Measurements from ENCODE around the gene DDX19B. TPM values are rescaled to one million over a fixed set of nuclear protein-coding genes. Genes with fewer than 3 reads are reported as not detected.
"Not testable (repeated sequence)": the region's sequence is repeated elsewhere in the genome, so short reads cannot be mapped to it uniquely, and the experiment has no call there.

The DDX19B gene
- total RNA-seq, 1 donor from 2014 or later = 36.4 TPM

DNA sequence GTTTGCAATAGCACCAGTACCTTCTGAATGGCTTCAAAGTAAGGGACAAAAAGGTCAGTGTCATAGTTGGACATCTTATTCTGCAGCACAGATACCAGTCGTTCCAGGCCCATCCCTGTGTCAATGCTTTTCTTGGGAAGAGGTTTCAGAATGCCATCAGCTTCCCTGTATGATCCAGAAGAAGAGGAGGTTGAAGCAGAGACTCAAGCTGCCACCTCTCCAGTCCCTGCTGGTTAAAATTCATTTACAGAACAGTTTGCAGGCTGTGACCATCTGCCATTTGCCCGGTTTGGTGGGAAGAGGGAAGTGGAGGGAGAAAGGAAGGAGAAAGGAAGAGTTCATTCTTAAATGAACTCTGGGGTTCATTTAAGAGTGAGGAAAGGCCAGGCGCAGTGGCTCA is 28.8 kb upstream of the DDX19B start:
- no peak for DNase-seq (ENCODE audit: low spot score, unreplicated experiment)
- Mint-ChIP-seq H3K4me1 (ENCODE audit: low read depth) (no peaks in the 10 kb centered on the region), H3K27ac (peak overlapping the region; percentile 25), H3K27me3 (no peaks in the 10 kb centered on the region), H3K9me3 (ENCODE audit: low read depth) (no peaks in the 10 kb centered on the region), H3K36me3 (ENCODE audit: insufficient read depth) (peaks cover 36% of the 10 kb centered on the region), H3K4me3 (ENCODE audit: low read depth) (no peak overlapping the region)
- TF ChIP-seq, protein P1, sequence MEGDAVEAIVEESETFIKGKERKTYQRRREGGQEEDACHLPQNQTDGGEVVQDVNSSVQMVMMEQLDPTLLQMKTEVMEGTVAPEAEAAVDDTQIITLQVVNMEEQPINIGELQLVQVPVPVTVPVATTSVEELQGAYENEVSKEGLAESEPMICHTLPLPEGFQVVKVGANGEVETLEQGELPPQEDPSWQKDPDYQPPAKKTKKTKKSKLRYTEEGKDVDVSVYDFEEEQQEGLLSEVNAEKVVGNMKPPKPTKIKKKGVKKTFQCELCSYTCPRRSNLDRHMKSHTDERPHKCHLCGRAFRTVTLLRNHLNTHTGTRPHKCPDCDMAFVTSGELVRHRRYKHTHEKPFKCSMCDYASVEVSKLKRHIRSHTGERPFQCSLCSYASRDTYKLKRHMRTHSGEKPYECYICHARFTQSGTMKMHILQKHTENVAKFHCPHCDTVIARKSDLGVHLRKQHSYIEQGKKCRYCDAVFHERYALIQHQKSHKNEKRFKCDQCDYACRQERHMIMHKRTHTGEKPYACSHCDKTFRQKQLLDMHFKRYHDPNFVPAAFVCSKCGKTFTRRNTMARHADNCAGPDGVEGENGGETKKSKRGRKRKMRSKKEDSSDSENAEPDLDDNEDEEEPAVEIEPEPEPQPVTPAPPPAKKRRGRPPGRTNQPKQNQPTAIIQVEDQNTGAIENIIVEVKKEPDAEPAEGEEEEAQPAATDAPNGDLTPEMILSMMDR (IDR thresholded peaks at IDR 0.05; ENCODE audit: unreplicated experiment) = no peak

DNA sequence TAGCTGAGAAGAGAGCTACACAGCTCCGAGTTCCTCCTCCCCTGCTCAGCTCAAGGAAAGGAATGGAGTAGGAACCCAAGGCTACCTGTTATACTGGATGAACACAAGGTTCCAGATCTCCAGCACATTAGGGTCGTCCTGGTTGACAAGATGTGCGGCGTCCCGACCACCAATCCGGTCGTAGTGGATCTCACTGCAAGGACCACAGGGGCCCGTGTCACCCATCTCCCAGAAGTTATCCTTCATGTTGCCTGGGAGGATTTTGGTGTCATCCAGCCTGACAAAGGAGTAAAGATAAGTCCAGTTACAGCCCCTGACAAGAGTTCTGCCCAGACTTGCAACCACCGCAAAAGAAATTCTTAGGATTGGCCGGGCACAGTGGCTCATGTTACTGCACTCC is 27.3 kb upstream of the DDX19B start:
- TF ChIP-seq, protein P1 (IDR thresholded peaks at IDR 0.05; ENCODE audit: unreplicated experiment) = no peak
- Mint-ChIP-seq H3K27me3 (no peaks in the 10 kb centered on the region), H3K36me3 (ENCODE audit: insufficient read depth) (peaks cover 35% of the 10 kb centered on the region), H3K4me1 (ENCODE audit: low read depth) (no peaks in the 10 kb centered on the region), H3K27ac (no peak overlapping the region), H3K9me3 (ENCODE audit: low read depth) (no peaks in the 10 kb centered on the region), H3K4me3 (ENCODE audit: low read depth) (no peak overlapping the region)
- no peak for DNase-seq (ENCODE audit: low spot score, unreplicated experiment)

DNA sequence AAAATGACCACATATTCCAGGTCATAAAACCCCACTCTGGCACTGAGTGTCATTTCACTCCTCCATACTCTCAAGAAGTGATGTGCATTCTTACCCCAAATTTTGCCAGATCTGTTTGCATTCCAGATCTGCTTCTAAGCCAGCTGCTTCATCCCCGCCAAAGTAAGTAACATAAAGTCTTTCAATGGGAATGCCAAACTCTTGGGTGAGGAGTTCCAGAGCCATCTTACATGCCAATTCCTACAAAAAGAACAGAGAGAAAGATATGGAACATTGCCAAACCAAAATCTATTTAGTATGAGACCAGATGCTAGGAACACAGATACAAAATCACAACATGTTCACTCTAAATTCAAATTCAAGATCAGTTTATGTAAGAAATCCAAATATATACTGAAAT is 22.6 kb upstream of the DDX19B start:
- no peaks in the 10 kb centered on the region for H3K27me3 Mint-ChIP-seq
- DNase-seq (ENCODE audit: low spot score, unreplicated experiment) = no peak
- no peak overlapping the region for H3K4me3 Mint-ChIP-seq (ENCODE audit: low read depth)
- no peaks in the 10 kb centered on the region for H3K9me3 Mint-ChIP-seq (ENCODE audit: low read depth)
- TF ChIP-seq, protein P1 (IDR thresholded peaks at IDR 0.05; ENCODE audit: unreplicated experiment) = no peak
- peaks cover 30% of the 10 kb centered on the region for H3K36me3 Mint-ChIP-seq (ENCODE audit: insufficient read depth)
- H3K4me1 Mint-ChIP-seq (ENCODE audit: low read depth) = no peaks in the 10 kb centered on the region
- no peak overlapping the region for H3K27ac Mint-ChIP-seq

DNA sequence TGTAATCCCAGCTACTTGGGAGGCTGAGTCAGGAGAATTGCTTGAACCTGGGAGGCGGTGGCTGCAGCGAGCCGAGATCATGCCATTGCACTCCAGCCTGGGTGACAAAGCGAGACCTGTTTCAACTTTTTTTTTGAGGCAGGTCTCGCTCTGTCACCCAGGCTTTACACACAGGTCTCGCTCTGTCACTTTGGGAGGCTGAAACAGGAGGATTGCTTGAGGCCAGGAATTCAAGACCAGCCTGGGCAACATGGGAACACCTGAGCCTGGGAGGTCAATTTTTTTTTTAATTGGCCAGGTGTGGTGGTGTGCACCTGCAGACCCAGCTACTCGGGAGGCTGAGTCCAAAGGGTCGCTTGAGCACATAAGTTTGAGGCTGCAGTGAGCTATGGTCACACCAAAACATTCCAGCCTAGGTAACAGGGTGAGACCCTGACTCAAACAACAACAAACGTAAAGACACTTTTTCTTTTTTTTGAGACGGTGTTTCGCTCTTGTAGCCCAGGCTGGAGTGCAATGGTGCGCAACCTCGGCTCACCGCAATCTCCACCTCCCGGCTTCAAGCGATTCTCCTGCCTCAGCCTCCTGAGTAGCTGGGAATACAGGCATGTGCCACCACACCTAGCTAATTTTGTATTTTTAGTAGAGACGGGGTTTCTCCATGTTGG is 11.5 kb upstream of the DDX19B start:
- H3K9me3 Mint-ChIP-seq (ENCODE audit: low read depth); H3K4me1 Mint-ChIP-seq (ENCODE audit: low read depth): not testable (repeated sequence)

DNA sequence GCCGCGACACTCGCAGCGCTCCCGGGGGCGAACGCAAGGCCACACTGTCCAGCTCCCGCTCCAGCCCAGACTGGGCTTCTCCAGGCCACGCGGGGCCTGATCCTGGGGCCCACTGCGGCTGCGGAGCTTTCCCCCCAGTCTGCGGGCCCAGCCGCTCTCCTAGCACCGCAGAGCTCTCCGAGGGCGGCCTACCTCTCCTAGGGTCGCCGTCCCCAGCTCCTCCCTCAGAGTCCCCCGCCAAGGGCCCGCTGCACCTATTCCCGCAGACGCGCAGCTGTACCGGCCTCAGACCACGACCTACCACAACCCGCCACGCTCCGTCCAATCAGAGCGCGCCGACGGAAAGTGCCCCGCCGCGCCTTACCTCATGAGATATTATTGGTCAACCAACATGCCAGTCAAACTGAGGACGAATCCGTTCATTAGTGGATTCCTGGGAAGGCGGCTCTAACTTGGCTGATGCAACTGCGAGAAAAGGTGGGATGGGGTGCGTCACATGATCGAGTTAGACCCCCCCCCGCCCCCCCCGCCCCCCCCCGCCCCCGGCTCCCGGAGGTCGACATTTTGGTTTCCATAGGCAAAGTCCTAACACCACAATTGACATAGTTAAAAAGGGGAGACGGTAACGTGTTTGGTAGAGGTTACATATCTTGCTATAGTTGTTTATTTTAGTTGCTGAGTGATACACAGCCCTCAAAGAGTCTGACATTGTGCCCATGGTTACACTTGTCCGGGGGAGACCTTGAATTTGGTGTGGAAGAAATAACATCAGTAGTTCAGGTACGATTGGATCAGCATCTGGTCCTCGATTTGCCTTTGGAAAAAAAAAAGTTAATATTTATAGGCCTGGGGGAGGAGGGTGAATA is 9.5 kb upstream of the DDX19B start, which contains the start of gene AARS1:
TSS of gene AARS1 (minus strand) at position 278 of the 866 bp plus-strand sequence. CDS start 6,743 bp downstream, outside the sequence.
- TF ChIP-seq, protein P1 (IDR thresholded peaks at IDR 0.05; ENCODE audit: unreplicated experiment) = peak; percentile 0
- H3K27ac Mint-ChIP-seq = peak within 1 kb of the TSS; percentile 99
- peaks cover 5% of the 10 kb centered on the region for H3K4me1 Mint-ChIP-seq (ENCODE audit: low read depth)
- DNase-seq (ENCODE audit: low spot score, unreplicated experiment) = peak; percentile 96
- H3K36me3 Mint-ChIP-seq (ENCODE audit: insufficient read depth) = peaks cover 2% of the 10 kb centered on the region
- peak within 1 kb of the TSS; percentile 92 for H3K4me3 Mint-ChIP-seq (ENCODE audit: low read depth)
- no peaks in the 10 kb centered on the region for H3K27me3 Mint-ChIP-seq
- H3K9me3 Mint-ChIP-seq (ENCODE audit: low read depth) = no peaks in the 10 kb centered on the region

More for the DNA sequence above, 11.5 kb upstream of the DDX19B start:
- not testable (repeated sequence) for H3K27me3 Mint-ChIP-seq; H3K36me3 Mint-ChIP-seq (ENCODE audit: insufficient read depth); DNase-seq (ENCODE audit: low spot score, unreplicated experiment)
- H3K27ac Mint-ChIP-seq = peak overlapping the region; percentile 99
- peak overlapping the region; percentile 92 for H3K4me3 Mint-ChIP-seq (ENCODE audit: low read depth)

Measured in progenitor cell of endocrine pancreas (in vitro differentiated cells).